GM12892 (cell line): ENCODE data around the gene VEGFB.

Source experiments
- DNase-seq: peaks from one replicate; pipeline ENCODE4 v3.0.0; 2011; ENCODE audit not compliant: insufficient read length
- FAIRE-seq: peaks from 2 replicates; lab custom pipeline; 2011; peaks lifted over from hg19 to GRCh38; lab: Jason Lieb, UNC
- POLR2A ChIP-seq: IDR thresholded peaks from 2 replicates; pipeline ENCODE4 v1.6.1; 2011; ENCODE audit warnings: low read depth, low read length, control low read depth
- POLR2AphosphoS5 ChIP-seq: IDR thresholded peaks from 2 replicates; pipeline ENCODE4 v1.6.1; 2011; ENCODE audit warnings: low read depth, low read length, control low read depth
- TAF1 ChIP-seq: IDR thresholded peaks from 2 replicates; pipeline ENCODE4 v1.6.1; 2011; ENCODE audit warnings: low read depth, mild to moderate bottlenecking, control low read depth, low read length, borderline replicate concordance

VEGFB gene

DNA sequence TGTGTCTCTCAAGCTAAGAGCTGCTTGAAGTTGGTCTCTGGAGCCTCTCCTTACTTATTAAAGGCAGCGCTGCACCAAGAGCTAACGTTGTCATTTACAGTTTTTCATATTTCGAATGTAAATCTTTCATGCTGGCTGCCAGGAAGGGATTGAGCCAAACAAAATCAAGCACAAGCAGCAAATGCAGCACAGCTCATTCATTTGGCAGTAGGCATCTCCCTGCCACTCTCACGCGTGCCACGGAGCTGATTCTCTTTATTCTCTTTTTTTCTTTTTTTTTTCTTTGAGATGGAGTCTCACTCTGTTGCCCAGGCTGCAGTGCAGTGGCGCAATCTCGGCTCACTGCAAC is 1.4 kb upstream of the VEGFB start:
- DNase-seq (no peak), FAIRE-seq (no peak)
- TF ChIP-seq POLR2AphosphoS5, result no peak
- no peak for TF ChIP-seq POLR2A
- no peak for TF ChIP-seq TAF1

DNA sequence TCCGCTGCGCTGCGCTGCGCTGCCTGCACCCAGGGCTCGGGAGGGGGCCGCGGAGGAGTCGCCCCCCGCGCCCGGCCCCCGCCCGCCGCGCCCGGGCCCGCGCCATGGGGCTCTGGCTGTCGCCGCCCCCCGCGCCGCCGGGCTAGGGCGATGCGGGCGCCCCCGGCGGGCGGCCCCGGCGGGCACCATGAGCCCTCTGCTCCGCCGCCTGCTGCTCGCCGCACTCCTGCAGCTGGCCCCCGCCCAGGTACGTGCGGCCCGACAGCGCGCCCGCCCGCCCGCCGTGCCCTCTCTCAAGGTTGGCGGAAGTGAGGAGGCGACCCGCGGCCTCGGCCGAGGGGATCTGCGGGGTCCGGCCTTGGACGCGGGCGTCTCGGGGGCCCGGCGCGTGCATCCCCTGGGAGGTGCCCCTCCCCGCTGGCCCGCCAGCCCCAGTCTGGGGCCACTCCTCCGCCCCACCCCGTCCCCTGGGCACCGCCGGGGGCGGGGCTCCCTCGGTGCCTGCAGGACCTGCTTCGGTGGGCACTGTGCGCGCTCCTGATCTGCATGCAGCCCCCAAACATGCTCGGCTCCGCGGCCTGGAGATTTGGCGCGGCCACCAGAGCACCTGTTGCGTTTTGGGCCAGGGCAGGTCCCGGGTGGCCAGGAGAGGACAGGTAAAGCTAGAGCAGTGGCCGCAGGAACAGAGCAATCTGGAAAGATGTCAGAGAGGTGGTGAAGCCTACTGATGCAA is 429 bp downstream of the VEGFB start:
- FAIRE-seq (peak; percentile 65), DNase-seq (peak; percentile 48)
- TF ChIP-seq POLR2AphosphoS5, result no peak
- no peak for TF ChIP-seq TAF1
- no peak for TF ChIP-seq POLR2A

DNA sequence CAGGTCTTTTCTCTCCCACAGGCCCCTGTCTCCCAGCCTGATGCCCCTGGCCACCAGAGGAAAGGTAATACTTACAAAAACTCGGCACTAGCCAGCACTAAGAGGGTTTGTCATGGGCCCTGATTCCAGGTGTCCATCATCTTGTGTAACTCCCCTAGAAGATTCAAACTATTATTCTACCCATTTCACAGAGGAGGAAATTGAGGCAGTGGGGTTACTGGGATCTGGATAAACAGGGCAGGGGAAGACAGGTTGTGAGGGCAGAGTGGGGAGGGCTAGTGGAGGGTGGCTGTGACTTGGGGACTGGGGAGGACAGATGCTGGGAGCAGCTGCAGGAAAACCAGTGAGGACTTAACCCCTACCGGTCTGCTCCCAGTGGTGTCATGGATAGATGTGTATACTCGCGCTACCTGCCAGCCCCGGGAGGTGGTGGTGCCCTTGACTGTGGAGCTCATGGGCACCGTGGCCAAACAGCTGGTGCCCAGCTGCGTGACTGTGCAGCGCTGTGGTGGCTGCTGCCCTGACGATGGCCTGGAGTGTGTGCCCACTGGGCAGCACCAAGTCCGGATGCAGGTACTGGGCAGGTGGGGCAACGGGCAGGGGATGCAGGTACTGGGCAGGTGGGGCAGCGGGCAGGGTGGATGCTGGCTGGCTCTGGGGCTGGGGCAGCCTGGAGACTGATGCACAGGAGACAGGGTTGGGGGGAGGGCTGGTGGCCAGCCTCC is 1.2 kb downstream of the VEGFB start:
- FAIRE-seq (peak; percentile 5), DNase-seq (no peak)
- TF ChIP-seq POLR2AphosphoS5 (no peak), TAF1 (no peak), POLR2A (no peak)

DNA sequence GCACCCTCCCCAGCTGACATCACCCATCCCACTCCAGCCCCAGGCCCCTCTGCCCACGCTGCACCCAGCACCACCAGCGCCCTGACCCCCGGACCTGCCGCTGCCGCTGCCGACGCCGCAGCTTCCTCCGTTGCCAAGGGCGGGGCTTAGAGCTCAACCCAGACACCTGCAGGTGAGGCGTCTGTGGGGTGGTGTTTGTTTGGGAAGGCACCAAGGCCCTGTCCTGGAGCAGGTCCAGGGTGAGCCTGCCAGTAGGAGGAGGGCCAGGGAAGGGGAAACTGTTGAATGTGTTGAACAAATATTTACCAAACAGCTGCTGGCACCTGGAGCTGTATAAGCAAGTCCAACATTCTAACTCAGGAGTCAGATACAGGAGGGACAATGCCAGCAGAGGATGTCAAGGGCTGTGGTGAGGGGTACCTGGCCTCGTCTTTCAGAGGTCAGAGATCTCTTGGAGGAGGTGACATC is 3.1 kb downstream of the VEGFB start:
- no peak for DNase-seq
- TF ChIP-seq POLR2AphosphoS5 (no peak), POLR2A (no peak), TAF1 (no peak)
- no peak for FAIRE-seq

DNA sequence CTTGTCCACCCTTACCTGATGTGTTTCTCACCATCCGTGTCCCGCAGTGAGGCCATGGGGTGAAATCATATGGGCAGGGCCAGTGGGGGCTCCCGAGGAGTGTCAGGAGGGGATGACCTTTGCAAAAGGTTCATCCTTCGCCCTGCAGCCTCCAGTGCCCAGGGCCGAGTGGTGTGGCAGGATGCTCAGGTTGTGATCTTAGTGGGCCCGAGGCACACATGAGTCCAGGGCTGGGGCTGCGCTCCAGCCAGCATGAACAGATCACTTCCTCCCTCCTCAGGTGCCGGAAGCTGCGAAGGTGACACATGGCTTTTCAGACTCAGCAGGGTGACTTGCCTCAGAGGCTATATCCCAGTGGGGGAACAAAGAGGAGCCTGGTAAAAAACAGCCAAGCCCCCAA is 3.7 kb downstream of the VEGFB start:
- no peak for FAIRE-seq
- TF ChIP-seq POLR2AphosphoS5, result no peak
- no peak for TF ChIP-seq POLR2A
- TF ChIP-seq TAF1, result no peak
- no peak for DNase-seq

DNA sequence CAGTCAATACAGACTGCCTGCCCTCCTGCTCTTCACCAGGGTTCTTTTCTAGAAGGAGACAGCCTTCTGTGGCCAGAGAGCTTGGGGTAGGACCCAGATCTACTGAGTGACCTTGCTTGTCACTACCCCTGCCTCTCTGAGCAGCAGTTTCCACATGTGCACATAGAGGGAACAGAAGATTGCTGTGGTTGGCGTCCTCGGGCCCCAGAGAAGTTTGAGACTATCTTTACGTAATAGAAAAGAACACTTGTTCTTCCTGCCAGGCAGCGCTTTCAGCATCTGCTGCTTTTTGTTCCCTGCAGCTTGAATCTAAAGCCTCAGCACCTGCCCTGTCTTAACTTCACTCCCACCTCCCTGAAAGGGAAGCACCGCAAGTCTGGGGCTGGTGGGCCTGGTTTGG is 4.6 kb downstream of the VEGFB start:
- FAIRE-seq (no peak), DNase-seq (no peak)
- TF ChIP-seq POLR2A (no peak), TAF1 (no peak), POLR2AphosphoS5 (no peak)

DNA sequence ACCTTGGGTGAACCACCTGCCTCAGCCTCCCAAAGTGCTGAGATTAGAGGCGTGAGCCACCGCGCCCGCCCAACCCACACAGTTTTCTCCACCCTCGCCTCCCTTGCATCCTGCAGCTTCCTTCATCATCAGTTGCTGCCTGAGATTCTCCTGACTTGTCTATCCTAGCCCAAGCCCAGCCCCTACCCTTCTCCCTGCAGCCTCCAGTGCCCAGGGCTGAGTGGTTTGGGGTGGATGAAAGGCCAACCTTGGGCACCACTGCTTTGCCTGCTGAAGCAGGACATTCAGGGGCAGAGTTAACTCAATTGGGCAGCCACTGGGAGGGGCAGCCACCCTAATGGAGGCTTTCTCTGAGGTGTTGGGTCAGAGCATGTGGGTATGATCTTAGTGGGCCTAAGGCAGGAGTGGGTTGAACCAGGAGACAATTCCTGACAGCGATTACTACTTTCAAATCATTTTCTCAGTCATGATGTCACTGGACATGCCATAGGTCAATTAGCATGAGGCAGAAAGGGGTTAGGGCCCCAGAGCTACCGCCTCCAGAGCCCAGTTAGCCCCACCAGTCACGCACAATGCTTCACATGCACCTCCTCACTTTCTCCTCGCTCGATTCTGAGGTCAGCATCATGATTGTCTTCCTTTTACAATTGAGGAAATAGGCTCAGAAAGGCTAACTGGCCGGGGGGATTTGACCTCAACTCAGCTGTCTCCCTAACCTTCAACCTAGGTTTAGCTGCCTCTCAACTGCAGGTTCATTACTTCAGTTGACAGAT is 5.5 kb downstream of the VEGFB start:
- DNase-seq, result no peak
- no peak for FAIRE-seq
- TF ChIP-seq TAF1, result no peak
- TF ChIP-seq POLR2AphosphoS5, result no peak
- TF ChIP-seq POLR2A, result no peak

DNA sequence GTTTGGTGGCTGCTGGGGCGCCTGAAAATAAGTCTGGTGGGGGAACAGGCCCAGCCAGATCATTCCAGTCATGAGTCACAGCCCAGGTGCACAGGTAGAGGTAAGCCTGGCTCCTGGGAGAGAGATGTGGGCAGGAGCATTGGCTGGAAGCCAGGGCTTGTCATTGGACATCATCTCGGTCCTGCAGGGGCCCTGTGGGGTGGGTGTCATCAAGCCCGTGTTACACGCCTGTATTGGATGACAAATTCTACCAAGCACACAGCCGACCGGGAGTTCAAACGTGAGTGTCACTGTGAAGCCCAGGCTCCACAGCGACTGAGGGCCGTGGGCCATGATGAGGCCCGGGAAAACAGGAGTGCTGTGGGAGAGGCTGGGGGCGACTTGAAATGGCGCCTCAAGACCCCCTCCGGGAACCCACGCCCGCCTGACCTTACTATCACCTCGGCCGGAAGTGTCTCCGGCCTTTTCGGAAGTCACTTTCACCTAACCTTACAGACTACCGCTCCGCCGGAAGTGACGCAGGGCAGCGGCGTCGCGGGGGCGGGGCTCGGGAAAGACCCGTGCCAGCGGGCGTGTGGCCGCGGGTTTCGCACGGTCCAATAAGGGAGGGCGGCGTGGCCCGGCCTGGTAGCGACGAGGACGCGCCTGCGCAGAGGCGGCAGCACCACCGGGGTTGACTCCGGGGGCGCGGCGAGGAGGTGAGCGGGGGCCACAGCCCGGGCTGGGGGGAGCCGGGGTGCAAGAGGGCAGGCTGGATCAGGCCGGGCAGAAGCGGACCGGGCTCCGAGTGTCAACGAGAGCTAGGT is 6.3 kb downstream of the VEGFB start, which contains the start of gene FKBP2:
TSS of gene FKBP2 (plus strand) at position 661 of the 806 bp plus-strand sequence. CDS start 1,293 bp downstream, outside the sequence.
- peak; percentile 82 for TF ChIP-seq TAF1
- peak; percentile 79 for TF ChIP-seq POLR2AphosphoS5
- TF ChIP-seq POLR2A, result peak; percentile 89
- peak; percentile 96 for DNase-seq
- FAIRE-seq, result peak; percentile 100

DNA sequence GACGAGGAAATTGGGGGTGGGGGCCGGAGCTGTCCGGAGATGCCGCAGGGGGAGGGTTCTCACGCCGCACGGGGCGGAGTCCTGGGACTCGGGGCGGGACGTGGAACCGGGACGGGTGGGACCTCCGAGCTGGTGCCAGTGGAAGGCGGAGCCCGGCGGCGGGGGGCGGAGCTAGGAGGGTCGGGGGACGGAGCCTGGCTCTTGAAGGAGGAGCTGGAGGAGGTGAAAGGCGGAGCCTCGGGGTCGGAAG is 6.8 kb downstream of the VEGFB start:
- FAIRE-seq (no peak), DNase-seq (peak; percentile 89)
- no peak for TF ChIP-seq TAF1
- no peak for TF ChIP-seq POLR2AphosphoS5

DNA sequence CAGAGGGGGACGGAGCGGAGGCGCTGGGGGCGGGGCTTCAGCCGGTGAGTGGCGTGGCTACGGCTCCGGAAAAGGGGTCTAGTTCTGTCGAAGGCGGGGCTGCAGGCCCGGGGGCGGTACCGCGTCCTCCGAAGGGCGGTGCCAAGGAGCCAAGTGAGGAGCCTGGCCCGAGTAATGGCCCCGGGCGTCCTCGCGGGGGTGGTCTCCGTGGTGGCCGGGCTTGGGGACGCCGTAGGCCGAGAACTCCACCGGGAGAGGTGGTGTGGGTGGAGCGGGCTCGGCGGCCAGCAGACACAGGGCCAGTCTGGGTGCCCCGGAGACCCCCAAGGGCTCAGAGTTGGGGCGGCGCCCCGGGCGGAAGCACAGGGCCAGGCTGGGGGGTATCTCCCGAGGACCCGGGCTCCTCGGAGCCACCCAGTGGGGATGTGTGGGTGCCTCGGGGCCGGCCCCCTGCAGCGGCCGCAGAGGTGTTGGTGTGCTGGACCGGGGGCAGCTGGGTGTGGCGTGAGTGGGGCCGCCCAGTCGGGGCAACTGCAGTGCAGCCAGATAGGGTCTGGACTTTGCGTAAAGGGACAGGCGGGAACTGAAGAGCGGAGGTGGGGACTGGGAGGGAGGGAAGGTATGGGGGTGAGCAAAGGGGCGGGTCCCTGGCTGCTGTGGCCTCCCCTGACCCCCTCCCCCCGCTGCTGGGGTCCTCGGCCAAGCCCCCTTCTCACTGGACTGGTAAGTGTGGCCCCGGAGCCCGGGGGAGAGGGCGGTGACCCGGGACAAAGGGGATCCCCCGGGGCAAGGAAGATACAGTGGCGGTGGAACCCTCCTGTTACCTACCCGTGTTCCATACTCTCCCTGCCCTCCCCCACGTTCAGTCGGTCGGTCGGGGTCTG is 7.3 kb downstream of the VEGFB start:
- TF ChIP-seq TAF1 (no peak; the same call in 1 of the 2 replicates), POLR2A (peak; percentile 64), POLR2AphosphoS5 (peak; percentile 42; the same call in 1 of the 2 replicates)
- DNase-seq (peak; percentile 92), FAIRE-seq (no peak)
